H4 (cell line): Measurements from ENCODE around the gene TM4SF20. TPM values are rescaled to one million over a fixed set of nuclear protein-coding genes. Genes with fewer than 3 reads are reported as not detected.
"Not testable (repeated sequence)": the region's sequence is repeated elsewhere in the genome, so short reads cannot be mapped to it uniquely, and the experiment has no call there.

Experiments used
- DNase-seq: peaks from one replicate; pipeline ENCODE4 v3.0.0-alpha.2; 2015; ENCODE audit warnings: low spot score
- total RNA-seq: library from RNA; depleted of rRNA; stranded (reverse); fragments of >200 nt; shearing (Covaris generic); gene quantifications from 2 replicates; pipeline ENCODE4 v1.2.3, GENCODE V29; 2014

TM4SF20 gene
- total RNA-seq, 1 experiment from 2014 or later: 0.04 TPM

DNA sequence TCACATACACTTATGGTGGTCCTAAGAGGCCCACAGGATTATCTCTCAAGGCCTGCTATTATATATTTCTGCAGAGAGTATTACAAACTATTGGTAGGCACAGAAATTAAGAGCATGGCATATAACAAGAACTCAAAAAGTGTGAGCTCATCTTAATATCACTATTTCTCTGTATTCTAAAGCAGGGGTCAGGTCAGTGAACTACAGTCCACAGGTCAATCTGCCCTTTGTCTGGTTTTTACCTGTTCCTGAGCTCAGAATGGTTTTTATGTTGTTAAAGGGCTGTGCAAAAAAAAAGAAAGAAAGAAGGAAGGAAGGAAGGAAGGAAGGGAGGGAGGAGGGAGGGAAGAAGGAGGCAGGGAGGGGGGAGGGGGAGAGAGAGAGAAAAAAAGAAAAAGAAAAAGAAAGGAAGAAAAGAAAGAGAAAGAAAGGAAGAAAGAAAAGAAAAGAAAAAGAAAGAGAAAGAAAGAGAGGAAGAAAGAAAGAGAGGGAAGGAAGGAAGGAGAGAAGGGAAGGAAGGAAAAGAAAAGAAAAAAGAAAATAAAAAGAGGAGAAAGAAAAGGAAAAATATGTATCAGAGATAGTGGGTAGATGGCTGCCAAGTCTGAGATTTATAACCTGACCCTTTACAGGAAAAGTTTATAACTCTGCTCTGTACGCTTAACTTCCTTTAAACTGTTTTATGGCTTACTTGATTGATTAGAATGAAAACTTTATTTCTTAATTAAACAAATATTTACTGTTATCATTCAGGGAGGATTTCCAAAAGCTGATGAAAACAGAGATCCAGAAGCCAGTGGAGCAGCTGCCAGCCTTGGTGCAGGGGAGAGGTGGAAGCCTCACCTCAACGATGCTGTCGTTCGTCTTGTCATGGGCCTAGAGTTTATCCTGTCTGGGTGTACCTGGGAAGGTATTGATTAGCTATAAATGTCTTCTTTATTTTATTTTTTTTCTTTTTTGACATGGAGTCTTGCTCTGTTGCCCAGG lies 19.9 kb upstream of the TM4SF20 start:
- DNase-seq: no peak

DNA sequence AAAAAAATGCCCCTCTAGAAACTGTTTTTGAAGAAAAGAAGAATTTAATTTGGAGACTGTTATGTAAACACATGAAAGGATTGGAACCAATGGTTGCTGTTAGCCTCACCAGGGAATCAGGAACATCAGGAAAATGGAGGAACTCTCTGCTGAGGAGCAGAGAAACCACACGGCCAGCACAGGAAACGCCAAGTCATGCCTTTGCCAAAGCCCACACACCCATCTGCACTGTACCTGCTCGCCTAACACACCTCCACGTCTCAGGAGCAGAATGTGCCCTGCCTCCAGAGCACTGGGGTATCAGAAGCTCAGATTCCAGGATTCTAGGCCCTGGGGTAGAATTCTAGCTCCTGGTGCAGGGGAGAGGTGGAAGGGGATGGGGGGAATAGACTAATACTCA lies 18.5 kb upstream of the TM4SF20 start:
- DNase-seq: no peak

DNA sequence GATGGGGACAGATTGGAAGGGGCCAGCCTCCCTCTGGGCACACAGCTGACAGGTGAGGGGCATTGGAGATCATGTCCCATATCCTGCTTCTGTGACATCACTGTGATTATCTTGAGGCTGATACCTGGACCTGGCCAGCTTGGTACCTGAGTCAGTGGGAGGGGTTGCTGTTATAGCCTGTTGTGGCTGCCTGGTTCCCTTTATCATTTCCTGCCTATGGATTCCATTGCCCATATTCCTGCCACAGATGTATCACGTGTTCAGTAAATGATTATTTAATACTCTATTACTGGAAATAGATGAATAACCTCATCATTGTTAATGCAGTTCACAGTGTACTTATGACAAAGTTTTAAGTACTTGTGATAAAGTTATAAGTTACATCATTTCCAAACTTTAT lies 16.4 kb upstream of the TM4SF20 start:
- DNase-seq: no peak

DNA sequence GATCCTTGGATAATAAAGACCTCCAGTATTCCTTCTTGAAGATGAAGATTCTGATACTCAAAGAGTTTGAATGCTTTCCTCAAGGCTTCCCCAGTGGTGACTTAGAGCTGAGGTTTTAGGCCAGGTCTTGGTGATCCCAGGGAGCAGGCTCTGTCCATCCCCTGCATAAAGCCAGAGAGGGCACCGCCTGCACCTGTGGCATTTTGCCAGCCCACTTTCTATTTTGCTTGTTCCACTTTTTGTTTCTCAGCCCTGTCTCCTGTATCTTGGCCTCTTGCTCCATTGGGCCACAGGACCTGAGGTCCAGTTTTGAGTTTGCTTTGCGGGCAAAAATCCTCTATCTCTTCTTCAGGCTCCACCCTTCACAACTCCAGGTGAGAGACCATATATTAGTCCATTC lies 15.3 kb upstream of the TM4SF20 start:
- no peak for DNase-seq

DNA sequence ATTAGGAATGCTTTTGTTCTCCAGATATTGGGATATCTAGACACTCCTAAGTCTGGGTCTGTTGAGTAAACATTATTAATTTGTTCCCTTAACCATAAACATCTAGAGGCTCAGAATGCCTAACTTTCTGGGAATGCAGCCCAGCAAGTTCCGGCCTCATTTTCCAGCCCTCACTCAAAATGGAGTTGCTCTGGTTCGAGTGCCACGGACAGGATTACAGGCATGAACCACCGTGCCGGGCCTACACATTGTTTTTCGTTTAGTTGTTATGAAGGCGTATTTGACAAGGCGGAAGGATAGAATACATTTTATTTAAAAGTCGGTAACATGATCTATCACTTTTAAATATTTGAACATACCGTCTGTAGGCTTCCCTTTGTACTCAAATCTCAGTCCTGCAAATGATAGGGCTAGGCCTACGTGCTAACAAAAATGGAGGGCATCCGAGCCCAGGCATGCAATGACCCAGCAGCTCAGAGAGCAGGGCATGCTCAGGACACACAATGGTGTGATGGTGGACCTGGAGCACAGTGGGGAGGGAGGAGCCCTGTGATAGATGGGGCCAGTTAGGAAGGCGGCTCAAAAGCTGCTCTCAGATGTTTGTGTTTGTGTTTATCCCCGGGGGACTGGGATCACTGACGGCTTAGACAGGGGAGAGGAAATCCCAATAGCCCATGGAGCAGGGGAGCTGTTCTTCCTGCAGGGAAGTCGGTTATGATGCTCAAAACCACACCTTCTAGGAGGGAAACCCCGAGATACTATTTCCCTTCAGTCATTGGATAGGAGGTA lies 11.6 kb upstream of the TM4SF20 start:
- no peak for DNase-seq

DNA sequence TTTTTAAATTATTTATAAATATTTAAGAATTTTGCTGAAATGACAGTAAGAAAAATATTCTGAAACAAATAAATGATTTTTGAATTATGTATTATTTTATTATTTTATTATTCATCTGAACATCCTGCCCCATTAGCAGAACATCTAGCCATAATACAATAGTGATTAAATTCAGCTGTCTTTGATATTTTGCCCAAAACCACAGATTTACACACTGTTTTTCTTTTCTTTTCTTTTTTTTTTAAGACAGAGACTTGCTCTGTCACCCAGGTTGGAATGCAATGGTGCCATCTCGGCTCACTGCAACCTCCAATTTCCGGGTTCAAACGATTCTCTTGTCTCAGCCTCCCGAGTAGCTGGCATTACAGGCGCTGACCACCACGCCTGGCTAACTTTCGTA lies 10.6 kb upstream of the TM4SF20 start:
- no peak for DNase-seq

DNA sequence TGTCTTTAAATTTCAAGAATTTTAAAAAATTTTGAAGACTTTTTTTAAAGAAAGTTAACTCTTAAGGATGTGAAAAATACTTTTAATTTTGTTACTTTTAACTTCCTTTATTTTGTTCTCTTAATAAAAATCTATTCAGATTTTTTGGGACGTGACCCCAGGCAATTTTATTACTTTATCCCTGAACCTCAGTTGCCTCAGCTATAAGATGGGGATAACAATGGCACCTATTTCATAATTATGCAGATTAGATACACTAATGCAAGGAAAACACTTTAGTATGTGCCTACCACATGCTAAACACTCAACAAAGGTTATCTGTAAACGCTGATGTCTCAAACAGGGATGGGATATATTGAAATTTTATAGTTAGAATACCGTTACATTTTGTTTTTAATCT lies 10.1 kb upstream of the TM4SF20 start:
- DNase-seq: no peak

DNA sequence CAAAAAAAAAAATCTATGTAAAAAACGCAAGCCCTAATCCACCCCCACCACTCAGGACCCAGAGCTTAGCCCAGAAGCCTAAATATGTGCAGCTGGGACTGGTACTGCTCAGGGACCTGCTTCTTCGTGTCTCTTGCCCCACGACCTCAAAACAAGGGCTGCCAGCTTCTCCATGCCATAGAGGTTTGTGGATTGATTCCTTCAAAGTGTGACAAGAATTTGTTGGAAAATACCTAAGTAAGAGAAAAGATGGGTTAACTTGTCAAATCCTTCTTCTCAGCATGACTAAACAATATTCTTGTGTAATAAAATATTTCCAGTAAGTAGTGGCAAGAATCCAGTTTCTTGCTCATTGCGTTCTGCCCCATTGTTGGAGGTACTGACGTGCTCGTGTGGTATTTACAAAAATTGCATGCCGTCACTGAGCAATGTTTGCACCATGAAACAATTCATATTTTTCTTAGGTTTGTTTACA lies 9.5 kb upstream of the TM4SF20 start:
- DNase-seq: peak; percentile 84

DNA sequence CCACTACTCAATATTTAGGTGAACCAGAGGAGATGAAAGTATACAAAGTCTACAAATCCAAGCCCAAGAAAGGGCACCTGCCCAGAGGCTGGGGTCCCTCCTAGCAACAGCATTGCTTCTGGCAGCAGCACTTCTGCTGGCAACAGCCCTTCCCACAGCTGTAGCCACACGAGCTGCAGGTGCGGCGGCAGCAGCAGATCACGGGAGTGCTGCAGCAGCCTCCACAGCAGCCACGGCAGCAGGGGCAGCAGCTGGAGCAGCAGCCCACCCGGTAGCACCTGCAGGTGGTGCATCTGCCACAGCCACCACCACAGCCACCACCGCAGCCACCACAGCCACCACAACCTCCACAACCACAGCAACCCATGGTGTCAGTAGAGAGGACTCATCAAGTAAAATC lies 8.5 kb upstream of the TM4SF20 start, which contains the start of gene SCYGR1:
TSS of gene SCYGR1 (minus strand) at position 367 of the 400 bp plus-strand sequence. CDS start at position 367, 0 bp downstream.
- DNase-seq: not testable (repeated sequence)

DNA sequence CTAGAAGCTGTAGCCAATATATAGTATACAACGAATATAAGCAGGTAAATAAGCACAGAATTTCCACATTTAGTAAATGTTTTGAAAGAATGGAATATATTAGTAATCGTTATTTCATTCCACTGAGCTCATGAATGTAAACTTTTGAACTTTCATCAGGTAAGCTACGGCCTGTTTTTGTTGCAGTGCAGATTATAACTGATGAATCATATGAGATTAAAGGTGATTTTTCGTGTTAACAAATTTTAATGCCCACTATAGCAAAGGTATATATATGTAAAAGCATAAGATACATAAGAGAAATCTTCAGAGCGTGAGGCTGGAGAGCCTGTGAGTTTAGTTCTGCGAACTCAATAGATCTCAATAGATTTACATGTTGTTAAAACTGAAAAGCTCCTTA lies 7.5 kb upstream of the TM4SF20 start:
- no peak for DNase-seq

DNA sequence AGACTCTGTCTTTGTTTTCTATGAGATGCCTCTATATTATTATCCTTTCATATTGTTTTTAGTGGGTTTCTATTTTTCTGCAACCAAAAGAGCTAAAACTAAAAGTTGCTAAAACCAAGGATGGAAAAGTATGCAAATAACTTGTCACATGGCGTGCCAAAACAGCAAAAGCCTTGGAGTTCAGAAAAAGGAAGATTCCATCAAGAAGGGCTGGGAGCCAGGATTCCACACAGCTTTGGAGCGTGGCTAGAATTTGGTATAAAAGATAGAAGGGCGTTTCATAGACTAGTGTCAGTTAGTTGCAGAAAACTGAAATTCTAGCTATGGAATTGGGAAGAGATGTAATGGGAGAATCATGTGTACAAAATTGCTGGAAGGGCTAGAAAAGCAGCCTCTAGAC lies 4.6 kb upstream of the TM4SF20 start:
- no peak for DNase-seq

DNA sequence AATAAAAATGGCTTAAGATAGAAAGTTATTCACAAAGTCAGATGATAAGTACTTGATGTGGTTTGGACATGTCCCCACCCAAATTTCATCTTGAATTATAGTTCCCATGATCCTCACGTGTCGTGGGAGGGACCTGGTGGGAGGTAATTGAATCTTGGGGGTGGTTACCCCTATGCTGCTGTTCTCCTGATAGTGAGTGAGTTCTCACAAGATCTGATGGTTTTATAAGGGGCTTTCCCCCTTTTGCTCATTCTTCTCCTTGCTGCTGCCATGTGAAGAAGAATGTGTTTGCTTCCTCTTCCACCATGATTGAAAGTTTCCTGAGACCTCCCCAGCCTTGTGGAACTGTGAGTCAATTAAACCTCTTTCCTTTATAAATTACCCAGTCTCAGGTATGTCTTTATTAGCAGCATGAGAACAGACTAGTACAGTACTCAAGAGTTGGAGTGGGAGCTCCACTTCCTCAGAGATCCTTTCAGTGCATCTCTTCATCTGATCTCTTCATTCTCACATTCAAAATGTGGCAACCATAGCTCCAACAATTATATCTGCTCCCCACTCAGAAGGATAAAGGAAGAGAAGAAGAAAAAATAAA lies 3.2 kb upstream of the TM4SF20 start:
- not testable (repeated sequence) for DNase-seq

DNA sequence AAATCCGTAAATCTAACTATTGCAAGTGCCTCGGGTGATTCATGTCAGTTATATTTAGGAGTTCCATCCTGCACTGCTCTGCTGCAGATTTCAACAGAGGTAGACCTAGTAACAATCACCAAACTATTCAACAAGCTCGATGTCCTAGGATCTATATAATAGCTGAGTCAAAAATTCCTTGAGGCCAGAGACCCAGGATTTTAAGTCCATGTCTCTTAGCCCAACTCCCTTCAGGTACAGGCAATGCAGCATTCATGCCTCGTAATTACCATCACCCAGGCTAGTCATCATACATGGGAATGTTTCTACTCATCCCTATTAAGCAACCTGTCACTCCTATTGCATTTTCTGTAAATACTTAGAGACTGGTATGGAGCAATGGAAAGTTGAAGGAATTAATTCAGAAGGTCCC lies 729 bp downstream of the TM4SF20 start:
- DNase-seq: no peak

DNA sequence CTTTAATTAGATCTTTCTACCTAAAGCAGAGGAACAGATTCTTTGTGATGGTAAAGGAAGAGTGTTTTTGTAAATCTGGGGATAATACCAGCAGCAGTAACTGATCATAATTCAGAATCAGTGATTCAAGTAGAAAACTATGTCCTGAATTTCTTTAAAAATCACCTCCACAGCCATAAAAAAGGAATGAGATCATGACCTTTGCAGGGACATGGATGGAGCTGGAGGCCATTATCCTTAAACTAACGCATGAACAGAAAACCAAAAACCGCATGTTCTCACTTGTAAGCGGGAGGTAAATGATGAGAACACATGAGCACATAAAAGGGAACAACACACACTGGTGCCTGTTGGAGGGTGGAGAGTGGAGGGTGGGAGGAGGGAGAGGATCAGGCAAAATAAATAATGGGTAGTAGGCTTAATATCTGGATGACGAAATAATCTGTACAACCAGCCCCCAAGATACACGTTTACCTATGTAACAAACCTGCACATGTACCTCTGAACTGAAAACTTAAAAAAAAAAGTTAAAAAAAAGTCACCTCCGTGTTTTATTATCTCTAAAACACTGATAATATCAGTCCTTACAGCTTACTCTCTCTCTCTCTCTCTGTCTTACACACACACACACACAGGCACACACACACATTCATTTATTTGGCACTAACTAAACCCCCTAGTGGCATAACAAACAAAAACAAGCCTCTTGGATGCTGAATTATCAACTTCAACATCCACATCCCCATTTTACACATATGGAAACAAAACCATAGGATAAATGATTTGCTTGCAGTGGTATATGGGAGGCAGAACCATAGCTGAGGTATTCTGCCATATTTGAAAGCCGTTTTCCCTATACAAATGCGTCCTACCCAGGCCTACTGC lies 1.4 kb downstream of the TM4SF20 start:
- peak; percentile 23 for DNase-seq

DNA sequence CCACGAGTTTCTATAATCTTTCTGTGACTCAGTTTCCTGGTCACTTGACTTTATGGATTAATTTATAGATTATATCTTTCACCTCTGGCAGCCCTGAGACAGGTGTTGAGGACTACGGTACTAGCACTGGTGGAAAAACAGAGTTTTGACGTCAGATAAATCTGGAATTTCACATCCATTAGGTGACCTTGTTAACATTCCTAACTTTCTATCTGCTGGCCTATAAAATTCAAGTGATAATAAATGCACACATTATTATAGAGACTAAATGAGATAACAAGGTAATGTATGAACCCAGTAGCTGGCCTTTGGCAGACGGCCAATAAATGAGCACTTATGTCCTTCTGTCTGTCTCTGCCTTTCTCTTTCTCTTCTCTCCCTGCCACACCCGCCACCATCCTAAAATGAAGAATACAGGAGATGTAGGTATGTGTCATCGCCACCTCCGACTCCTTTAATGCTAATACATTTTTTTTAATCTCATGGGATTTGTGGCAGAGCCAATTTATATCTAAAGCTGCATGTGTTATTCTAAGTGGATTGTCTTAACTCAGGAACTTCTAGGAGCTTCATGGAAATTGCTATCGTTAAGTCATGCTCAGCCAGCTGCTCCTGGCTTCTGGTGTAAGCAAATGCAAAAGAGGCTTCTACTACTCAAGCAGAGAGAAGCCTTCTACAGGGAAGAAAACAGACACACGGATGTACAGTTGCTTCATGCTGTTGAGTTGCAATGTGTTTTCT lies 2.3 kb downstream of the TM4SF20 start:
- DNase-seq: no peak

DNA sequence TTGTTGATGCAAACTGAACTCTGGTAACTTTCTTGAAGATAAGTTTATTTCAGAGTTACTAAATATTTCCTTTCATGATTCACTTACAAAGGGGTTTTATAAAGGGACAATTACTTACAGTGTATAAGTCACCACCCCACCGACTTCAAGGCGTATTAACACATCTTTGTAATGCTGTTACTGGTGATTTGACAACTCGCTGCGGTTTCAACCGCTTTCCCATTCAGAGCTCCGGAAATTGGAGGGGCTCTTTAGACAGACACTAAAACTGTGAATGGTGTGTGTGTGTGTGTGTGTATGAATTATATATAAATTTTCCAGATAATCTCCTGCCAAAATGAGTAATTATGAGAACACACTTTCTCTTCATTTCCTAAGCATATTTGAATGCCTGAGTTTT lies 4.9 kb downstream of the TM4SF20 start:
- DNase-seq: no peak

DNA sequence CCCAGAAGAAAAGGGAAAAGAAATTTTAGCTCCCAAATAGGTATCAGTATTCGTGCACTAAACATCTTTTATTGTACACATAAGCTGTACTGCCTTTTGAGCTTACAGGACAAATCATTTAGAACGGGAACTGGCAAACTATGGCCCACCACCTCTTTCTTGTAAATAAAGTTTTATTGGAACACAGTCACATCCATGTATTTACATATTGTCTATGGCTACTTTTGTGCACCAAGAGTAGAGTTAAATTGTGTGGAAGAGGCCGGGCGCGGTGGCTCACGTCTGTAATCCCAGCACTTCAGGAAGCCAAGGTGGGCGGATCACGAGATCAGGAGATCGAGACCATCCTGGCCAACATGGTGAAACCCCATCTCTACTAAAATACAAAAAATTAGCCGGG lies 5.7 kb downstream of the TM4SF20 start:
- DNase-seq: no peak

DNA sequence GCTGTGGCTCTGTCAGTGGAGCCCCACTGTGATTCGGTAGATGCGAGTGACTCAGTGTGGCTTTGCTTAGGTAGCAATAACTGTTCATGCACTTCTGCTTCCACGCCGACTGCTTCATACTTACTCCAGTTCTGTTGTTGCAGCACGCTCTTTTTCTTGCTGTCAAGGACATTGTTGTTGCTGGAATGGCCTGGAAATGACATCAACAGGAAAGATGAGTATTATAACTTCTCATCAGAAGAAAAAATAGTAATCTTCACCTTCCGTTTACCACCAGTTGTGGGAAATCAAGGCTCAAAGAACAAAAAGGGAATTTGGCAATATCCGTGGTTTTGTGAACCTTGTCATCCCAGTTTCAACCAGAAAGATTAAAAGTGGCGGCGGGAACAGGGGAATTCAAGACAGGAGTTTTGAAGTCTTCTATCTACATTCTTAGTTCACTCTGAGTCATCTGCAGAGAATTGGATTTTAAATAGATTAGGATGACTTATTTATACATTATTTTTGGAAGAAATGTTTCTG lies 8.3 kb downstream of the TM4SF20 start:
- DNase-seq: no peak

DNA sequence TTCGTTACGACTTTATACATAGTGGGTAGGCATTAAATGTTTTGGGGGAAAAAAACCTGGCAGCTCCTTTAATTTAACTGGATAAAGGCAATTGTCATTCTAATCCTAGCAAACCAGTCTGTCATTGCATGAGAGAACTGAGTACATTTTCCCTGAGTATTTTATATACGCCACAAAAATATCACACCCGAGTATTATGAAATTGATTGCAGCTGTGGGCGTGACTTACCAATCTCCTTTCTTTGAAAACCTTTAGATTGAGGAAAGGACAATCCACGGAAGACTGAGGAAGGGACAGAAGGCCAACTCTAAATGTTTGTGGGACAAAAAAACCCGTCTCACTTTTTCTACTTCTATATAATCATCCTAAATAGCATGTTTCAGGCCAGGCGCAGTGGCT lies 9.0 kb downstream of the TM4SF20 start:
- DNase-seq: no peak

DNA sequence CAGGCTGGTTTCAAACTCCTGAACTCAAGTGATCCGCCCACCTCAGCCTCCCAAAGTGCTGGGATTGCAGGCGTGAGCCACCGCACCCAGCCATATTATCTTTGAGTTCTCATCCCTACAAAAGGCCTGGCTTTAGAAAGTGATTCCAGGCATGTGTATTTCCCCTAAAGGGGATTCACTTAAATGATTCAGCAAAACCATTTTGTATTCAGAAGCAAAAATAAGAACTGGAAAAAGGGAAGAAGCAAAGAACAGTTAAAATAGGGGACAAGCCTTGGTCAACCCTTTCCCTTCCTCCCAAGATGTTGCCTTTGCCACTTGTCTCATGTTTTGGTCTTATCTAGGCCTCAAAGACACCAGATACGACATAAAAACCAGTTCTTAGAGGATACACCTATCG lies 10.5 kb downstream of the TM4SF20 start:
- DNase-seq: no peak
